MM.1S (cell line): ENCODE results near the gene EPN2.

ENCODE experiments used
- EZH2 ChIP-seq: fragments of 300-600 bp; sonication (generic); optimal IDR thresholded peaks from 2 replicates; pipeline ENCODE3; 2017; ENCODE audit warnings: low read depth, mild to moderate bottlenecking, antibody characterized with exemption, low read length, mixed read lengths
- EZH2phosphoT487 ChIP-seq: fragments of 300-600 bp; sonication (generic); IDR thresholded peaks from 2 replicates; pipeline ENCODE4 v1.6.1; 2018; ENCODE audit warnings: antibody characterized with exemption, low read length
- TF ChIP-seq, protein P1 (sequence below): fragments of 300-600 bp; sonication (generic); IDR thresholded peaks from 2 replicates; pipeline ENCODE4 v1.5.1; 2016; ENCODE audit warnings: antibody characterized with exemption, low read length, mixed read lengths

DNA sequence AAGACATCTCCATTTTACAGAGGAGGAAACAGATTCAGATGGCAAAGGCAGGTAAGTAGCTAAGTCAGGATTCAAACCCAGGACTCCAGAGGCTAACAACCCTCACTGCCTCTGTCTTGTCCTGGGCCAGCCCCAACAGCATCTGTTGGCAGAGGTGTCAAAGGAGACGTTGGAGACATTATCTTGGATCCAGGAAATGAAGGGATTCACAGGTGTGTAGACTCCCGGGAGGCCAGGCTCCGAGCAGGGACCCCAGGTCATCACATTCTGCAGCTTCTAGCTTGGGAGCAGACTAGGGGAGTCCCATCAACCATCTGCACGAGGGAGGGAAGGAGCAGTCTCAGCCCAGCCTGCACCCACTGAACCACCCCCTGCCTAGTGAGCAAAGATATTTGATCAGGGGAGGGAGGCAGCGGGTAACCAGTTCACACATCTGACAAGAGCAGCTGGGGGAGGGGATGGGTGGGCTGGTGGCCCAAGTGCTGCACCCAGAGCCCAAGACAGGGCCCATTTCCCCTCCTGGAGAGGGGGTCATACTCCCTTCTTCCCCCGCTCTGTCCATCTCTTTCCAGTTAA lies 126.4 kb downstream of the EPN2 start:
- TF ChIP-seq, protein P1, sequence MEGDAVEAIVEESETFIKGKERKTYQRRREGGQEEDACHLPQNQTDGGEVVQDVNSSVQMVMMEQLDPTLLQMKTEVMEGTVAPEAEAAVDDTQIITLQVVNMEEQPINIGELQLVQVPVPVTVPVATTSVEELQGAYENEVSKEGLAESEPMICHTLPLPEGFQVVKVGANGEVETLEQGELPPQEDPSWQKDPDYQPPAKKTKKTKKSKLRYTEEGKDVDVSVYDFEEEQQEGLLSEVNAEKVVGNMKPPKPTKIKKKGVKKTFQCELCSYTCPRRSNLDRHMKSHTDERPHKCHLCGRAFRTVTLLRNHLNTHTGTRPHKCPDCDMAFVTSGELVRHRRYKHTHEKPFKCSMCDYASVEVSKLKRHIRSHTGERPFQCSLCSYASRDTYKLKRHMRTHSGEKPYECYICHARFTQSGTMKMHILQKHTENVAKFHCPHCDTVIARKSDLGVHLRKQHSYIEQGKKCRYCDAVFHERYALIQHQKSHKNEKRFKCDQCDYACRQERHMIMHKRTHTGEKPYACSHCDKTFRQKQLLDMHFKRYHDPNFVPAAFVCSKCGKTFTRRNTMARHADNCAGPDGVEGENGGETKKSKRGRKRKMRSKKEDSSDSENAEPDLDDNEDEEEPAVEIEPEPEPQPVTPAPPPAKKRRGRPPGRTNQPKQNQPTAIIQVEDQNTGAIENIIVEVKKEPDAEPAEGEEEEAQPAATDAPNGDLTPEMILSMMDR = no peak
- TF ChIP-seq EZH2phosphoT487 (no peak), EZH2 (no peak)
